K562 (cell line): ENCODE data around the gene SCYL1. TPM values are rescaled to one million over a fixed set of nuclear protein-coding genes. Genes with fewer than 3 reads are reported as not detected.

Experiments
- ATF2 ChIP-seq: sonication (generic); formaldehyde crosslinking; IDR thresholded peaks from 2 replicates; pipeline ENCODE4 v1.8.1; 2022; ENCODE audit warnings: missing genetic modification reagents
- C11orf30 ChIP-seq: fragments of 450-650 bp; IDR thresholded peaks from 2 replicates; pipeline ENCODE4 v1.6.1; 2016; ENCODE audit warnings: low read depth, mild to moderate bottlenecking
- HDGF ChIP-seq: fragments of 450-650 bp; IDR thresholded peaks from 2 replicates; pipeline ENCODE4 v1.6.1; 2016
- MXI1 ChIP-seq: IDR thresholded peaks from 2 replicates; pipeline ENCODE4 v1.6.1; 2011; ENCODE audit warnings: low read depth, mild to moderate bottlenecking, improper control_type of control experiment, low read length
- POLR2AphosphoS5 ChIP-seq: IDR thresholded peaks from 2 replicates; pipeline ENCODE4 v1.6.1; 2011; ENCODE audit warnings: mild to moderate bottlenecking, low read depth, low read length, moderate library complexity; ENCODE audit not compliant: control insufficient read depth, insufficient read depth
- RBM39 ChIP-seq: fragments of 200-400 bp; formaldehyde crosslinking; optimal IDR thresholded peaks from 2 replicates; pipeline ENCODE3; 2018; ENCODE audit warnings: low read depth, low read length
- RFX5 ChIP-seq: IDR thresholded peaks from 2 replicates; pipeline ENCODE4 v1.6.1; 2011; ENCODE audit warnings: low read depth, mild to moderate bottlenecking, improper control_type of control experiment, low read length
- RFX7 ChIP-seq: fragments of 250-450 bp; sonication (Bioruptor Pico); IDR thresholded peaks from 2 replicates; pipeline ENCODE4 v1.5.1; 2021; ENCODE audit warnings: mild to moderate bottlenecking
- SMARCB1 ChIP-seq: IDR thresholded peaks from 2 replicates; pipeline ENCODE4 v1.6.1; 2011; ENCODE audit warnings: improper control_type of control experiment, low read depth; ENCODE audit not compliant: insufficient read length
- ZBTB34 ChIP-seq: fragments of 250-450 bp; sonication (Bioruptor Pico); IDR thresholded peaks from 2 replicates; pipeline ENCODE4 v1.8.0; 2021; ENCODE audit warnings: mild to moderate bottlenecking, moderate library complexity
- ZNF75A ChIP-seq: fragments of 450-650 bp; formaldehyde crosslinking; IDR thresholded peaks from 2 replicates; pipeline ENCODE4 v1.4.0; 2020; ENCODE audit warnings: mild to moderate bottlenecking
- polyA plus RNA-seq, 8 experiments: library from polyadenylated mRNA; depleted of rRNA in 4 of 8; stranded (reverse) in 5 of 8; unstranded in 3 of 8; fragments of >200 nt; fragmentation: Nextera tagmentation in 2 of 8; fragmentation: Illumina TruSeq in 1 of 8; extraction: Ambion mirVana in 2 of 8; extraction: Trizol in 1 of 8; gene quantifications; 2 replicates each; pipeline versions ENCODE4 v1.2.1 to v1.2.3, GENCODE V29; 2011 to 2014; ENCODE audit warnings: inconsistent platforms in 1 of 8, missing spikeins in 1 of 8
- total RNA-seq, 7 experiments: library from RNA; depleted of rRNA in 6 of 7; stranded (reverse); fragments of >200 nt in 6 of 7; fragmentation: Illumina TruSeq in 2 of 7; extraction: Trizol in 2 of 7; gene quantifications; 2 replicates each; pipeline versions ENCODE4 v1.2.1 to v1.2.3, GENCODE V29; 2011 to 2021; ENCODE audit warnings: low replicate concordance in 1 of 7
- TF ChIP-seq, protein P1 (sequence below): fragments of 250-450 bp; sonication (Bioruptor Pico); IDR thresholded peaks from 2 replicates; pipeline ENCODE4 v1.5.0; 2020; ENCODE audit warnings: mild to moderate bottlenecking, borderline replicate concordance
- TF ChIP-seq, protein P2 (sequence below): sonication (generic); formaldehyde crosslinking; IDR thresholded peaks from 2 replicates; pipeline ENCODE4 v1.8.0; 2022; ENCODE audit warnings: mild to moderate bottlenecking, low read depth, missing genetic modification reagents

Gene SCYL1
- total and polyA plus RNA-seq, 9 of the 15 experiments (the other 6 are each of a cell fraction or from before 2014, with no cell fraction given), result 1.9 to 145 (median 57.6) TPM

DNA sequence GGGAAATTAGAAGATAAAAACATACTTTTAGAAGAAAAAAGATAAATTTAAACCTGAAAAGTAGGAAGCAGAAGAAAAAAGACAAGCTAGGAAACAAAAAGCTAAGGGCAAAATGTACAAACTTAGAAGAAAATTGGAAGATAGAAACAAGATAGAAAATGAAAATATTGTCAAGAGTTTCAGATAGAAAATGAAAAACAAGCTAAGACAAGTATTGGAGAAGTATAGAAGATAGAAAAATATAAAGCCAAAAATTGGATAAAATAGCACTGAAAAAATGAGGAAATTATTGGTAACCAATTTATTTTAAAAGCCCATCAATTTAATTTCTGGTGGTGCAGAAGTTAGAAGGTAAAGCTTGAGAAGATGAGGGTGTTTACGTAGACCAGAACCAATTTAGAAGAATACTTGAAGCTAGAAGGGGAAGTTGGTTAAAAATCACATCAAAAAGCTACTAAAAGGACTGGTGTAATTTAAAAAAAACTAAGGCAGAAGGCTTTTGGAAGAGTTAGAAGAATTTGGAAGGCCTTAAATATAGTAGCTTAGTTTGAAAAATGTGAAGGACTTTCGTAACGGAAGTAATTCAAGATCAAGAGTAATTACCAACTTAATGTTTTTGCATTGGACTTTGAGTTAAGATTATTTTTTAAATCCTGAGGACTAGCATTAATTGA is 25.0 kb upstream of the SCYL1 start (continued):
- TF ChIP-seq RBM39 (no peak), ATF2 (no peak), HDGF (no peak), RFX7 (CRISPR knock-in tag) (peak; percentile 89), ZNF75A (no peak), C11orf30 (peak; percentile 8; the same call in 1 of the 2 replicates), POLR2AphosphoS5 (peak; percentile 11; the same call in 1 of the 2 replicates), ZBTB34 (CRISPR knock-in tag) (no peak), MXI1 (peak; percentile 50; the same call in 1 of the 2 replicates), SMARCB1 (no peak), RFX5 (0 out of 2 replicates have a peak, but pooled peaks have one; percentile 7)
- TF ChIP-seq, protein P1, sequence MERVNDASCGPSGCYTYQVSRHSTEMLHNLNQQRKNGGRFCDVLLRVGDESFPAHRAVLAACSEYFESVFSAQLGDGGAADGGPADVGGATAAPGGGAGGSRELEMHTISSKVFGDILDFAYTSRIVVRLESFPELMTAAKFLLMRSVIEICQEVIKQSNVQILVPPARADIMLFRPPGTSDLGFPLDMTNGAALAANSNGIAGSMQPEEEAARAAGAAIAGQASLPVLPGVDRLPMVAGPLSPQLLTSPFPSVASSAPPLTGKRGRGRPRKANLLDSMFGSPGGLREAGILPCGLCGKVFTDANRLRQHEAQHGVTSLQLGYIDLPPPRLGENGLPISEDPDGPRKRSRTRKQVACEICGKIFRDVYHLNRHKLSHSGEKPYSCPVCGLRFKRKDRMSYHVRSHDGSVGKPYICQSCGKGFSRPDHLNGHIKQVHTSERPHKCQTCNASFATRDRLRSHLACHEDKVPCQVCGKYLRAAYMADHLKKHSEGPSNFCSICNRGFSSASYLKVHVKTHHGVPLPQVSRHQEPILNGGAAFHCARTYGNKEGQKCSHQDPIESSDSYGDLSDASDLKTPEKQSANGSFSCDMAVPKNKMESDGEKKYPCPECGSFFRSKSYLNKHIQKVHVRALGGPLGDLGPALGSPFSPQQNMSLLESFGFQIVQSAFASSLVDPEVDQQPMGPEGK, result peak; percentile 63
- TF ChIP-seq, protein P2, sequence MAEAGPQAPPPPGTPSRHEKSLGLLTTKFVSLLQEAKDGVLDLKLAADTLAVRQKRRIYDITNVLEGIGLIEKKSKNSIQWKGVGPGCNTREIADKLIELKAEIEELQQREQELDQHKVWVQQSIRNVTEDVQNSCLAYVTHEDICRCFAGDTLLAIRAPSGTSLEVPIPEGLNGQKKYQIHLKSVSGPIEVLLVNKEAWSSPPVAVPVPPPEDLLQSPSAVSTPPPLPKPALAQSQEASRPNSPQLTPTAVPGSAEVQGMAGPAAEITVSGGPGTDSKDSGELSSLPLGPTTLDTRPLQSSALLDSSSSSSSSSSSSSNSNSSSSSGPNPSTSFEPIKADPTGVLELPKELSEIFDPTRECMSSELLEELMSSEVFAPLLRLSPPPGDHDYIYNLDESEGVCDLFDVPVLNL, result no peak
